GM12892 (cell line): Measurements from ENCODE around the gene HBQ1.

ENCODE experiments used
- POLR2A ChIP-seq: IDR thresholded peaks from 2 replicates; pipeline ENCODE4 v1.6.1; 2011; ENCODE audit warnings: low read depth, low read length, control low read depth
- POLR2AphosphoS5 ChIP-seq: IDR thresholded peaks from 2 replicates; pipeline ENCODE4 v1.6.1; 2011; ENCODE audit warnings: low read depth, low read length, control low read depth
- TAF1 ChIP-seq: IDR thresholded peaks from 2 replicates; pipeline ENCODE4 v1.6.1; 2011; ENCODE audit warnings: low read depth, mild to moderate bottlenecking, control low read depth, low read length, borderline replicate concordance

DNA sequence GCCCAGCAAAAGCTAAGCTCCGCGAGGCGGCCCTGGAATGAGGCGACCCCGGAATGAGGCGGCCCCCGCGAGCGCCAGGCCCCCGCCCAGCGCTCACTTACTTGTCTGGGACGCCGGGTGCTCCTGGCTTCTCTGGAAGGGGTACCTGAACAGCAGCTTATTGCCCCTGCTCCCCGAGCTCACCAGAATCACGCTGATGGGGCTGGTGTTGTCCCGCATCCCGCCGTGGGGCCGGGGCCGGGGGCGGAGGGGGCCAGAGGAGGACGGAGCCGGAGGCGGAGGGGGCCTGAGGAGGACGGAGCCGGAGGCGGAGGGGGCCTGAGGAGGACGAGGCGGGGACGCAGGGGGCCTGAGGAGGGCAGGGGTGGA, 42.2 kb upstream of the HBQ1 start:
- TF ChIP-seq POLR2A (no peak), TAF1 (no peak), POLR2AphosphoS5 (no peak)
